ENCODE results near the gene ITPR1. TPM values are rescaled to one million over a fixed set of nuclear protein-coding genes. Genes with fewer than 3 reads are reported as not detected.
A peak's percentile ranks its signal among the peaks of the same experiment; 100 is the strongest.

ITPR1 gene
- total RNA-seq, 1 donor from 2014 or later = 121 TPM

DNA sequence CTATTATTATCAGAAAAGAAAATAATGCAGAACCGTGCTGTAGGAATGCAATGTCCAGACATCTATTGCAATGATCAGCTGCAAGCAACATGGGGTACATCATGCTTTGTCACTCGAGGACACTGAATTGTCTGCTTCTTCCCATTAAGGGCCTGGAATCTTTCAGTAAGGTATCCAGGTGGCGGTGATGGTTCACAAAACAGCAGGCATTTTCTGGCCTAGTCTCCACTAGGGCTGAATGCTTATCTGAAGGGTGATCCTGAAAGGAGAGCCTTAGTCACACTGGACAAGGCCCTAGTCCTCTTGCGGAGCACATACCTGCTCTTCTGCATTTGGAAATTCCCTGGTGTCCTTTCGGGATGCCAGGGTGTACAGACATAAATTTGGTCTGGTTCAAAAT lies 21.2 kb downstream of the ITPR1 start:
- Histone ChIP-seq H3K27me3 (no peaks in the 10 kb centered on the region), H3K4me1 (peaks cover 13 to 40% of the 10 kb centered on the region in 2 donors), H3K27ac (peak overlapping the region; percentile 30 to 75), H3K36me3 (no peaks in the 10 kb centered on the region), H3K4me3 (no peak overlapping the region), H3K9me3 (no peaks in the 10 kb centered on the region)
- TF ChIP-seq, protein P1, sequence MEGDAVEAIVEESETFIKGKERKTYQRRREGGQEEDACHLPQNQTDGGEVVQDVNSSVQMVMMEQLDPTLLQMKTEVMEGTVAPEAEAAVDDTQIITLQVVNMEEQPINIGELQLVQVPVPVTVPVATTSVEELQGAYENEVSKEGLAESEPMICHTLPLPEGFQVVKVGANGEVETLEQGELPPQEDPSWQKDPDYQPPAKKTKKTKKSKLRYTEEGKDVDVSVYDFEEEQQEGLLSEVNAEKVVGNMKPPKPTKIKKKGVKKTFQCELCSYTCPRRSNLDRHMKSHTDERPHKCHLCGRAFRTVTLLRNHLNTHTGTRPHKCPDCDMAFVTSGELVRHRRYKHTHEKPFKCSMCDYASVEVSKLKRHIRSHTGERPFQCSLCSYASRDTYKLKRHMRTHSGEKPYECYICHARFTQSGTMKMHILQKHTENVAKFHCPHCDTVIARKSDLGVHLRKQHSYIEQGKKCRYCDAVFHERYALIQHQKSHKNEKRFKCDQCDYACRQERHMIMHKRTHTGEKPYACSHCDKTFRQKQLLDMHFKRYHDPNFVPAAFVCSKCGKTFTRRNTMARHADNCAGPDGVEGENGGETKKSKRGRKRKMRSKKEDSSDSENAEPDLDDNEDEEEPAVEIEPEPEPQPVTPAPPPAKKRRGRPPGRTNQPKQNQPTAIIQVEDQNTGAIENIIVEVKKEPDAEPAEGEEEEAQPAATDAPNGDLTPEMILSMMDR (IDR thresholded peaks at IDR 0.05) = no peak
- DNase-seq (ENCODE audit: low spot score in 2 of 2) = no peak
- intact Hi-C loops (cut with DNase I) = no loop called here

DNA sequence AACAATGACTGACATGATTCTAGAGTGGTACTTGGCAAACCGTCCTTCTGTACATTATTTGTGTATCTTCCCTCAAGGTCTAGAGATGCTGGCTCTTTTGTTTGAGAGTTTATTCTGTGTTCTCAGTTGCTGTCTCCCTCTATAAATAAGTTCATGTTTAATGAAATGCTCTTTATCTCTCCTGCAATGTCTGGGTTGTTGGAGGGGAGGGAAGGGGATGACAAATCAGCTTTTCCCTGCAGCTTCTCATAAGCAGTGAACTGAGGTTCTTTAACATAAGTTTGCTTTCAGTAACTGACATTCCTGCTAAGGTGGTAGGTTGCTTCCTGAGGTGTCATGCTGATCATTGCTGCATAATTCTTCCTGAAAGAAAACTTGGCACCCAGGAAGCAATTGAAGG lies 21.8 kb downstream of the ITPR1 start:
- no peak for DNase-seq (ENCODE audit: low spot score in 2 of 2)
- Histone ChIP-seq H3K27ac (peak overlapping the region; percentile 71 to 75), H3K4me1 (peaks cover 13 to 46% of the 10 kb centered on the region in 2 donors), H3K27me3 (no peaks in the 10 kb centered on the region), H3K4me3 (no peak overlapping the region), H3K9me3 (no peaks in the 10 kb centered on the region), H3K36me3 (no peaks in the 10 kb centered on the region)
- TF ChIP-seq, protein P1 (IDR thresholded peaks at IDR 0.05) = no peak
- intact Hi-C loops (cut with DNase I) = no loop called here

DNA sequence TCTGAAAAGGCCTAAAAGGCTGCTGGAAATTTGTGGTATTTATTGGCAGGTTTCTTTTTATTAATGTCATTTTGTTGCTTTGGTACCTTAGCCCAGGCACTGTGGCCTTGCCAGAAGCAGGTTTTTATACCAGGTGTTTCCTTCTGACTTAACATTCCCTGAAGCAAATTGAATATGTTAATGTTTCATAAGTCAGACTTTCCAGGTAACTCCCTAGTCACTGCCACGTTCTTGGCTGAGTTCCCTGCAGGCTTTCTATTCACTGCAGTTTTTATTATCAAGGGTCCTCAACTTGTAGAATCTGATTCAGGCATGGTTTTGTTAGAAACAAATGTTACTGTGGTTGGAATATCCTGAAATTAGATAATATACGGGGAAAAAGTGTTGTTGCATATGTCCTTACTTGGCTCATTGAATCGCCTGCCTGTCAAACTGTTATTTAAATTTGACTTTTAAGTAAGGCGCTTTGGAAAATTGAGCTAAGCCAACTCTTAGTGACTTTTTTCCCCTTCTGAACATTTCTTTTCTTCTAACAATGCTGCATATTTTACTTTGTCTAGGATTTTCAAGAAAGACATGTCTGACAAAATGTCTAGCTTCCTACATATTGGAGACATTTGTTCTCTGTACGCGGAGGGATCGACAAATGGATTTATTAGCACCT lies 22.9 kb downstream of the ITPR1 start:
- no peaks in the 10 kb centered on the region for H3K36me3 ChIP-seq
- H3K27ac ChIP-seq = peak overlapping the region; percentile 71 to 75
- H3K9me3 ChIP-seq = no peaks in the 10 kb centered on the region
- intact Hi-C loops (cut with DNase I) = no loop called here
- H3K27me3 ChIP-seq = no peaks in the 10 kb centered on the region
- peak overlapping the region; percentile 6 to 39 for H3K4me3 ChIP-seq
- peaks cover 13 to 57% of the 10 kb centered on the region in 2 donors for H3K4me1 ChIP-seq
- TF ChIP-seq, protein P1 (IDR thresholded peaks at IDR 0.05) = no peak
- no peak for DNase-seq (ENCODE audit: low spot score in 2 of 2)

DNA sequence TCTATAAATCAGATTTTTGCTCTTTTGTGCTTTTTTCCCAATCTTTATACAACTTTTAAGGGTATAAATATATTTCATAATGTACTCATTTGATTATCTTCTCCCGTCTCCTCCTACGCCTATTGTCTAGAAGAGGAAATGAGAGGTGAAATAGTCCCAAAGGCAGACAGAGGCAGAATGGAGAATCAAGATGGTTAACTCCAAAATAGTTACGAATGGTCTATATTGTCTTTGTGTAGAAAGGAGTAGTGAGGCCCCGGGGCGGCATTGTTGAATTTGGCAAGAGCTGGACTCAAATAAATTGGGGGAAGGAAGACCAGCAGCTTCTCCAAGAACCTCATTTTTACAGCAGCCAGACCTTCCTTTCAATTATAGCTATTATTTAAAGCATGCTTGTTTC lies 23.9 kb downstream of the ITPR1 start:
- Histone ChIP-seq H3K4me1 (peaks cover 13 to 57% of the 10 kb centered on the region in 2 donors), H3K9me3 (no peaks in the 10 kb centered on the region), H3K27ac (peak overlapping the region; percentile 75 to 79), H3K36me3 (no peaks in the 10 kb centered on the region), H3K27me3 (no peaks in the 10 kb centered on the region), H3K4me3 (no peak overlapping the region)
- TF ChIP-seq, protein P1 (IDR thresholded peaks at IDR 0.05) = no peak
- intact Hi-C loops (cut with DNase I) = no loop called here
- DNase-seq (ENCODE audit: low spot score in 2 of 2) = no peak

DNA sequence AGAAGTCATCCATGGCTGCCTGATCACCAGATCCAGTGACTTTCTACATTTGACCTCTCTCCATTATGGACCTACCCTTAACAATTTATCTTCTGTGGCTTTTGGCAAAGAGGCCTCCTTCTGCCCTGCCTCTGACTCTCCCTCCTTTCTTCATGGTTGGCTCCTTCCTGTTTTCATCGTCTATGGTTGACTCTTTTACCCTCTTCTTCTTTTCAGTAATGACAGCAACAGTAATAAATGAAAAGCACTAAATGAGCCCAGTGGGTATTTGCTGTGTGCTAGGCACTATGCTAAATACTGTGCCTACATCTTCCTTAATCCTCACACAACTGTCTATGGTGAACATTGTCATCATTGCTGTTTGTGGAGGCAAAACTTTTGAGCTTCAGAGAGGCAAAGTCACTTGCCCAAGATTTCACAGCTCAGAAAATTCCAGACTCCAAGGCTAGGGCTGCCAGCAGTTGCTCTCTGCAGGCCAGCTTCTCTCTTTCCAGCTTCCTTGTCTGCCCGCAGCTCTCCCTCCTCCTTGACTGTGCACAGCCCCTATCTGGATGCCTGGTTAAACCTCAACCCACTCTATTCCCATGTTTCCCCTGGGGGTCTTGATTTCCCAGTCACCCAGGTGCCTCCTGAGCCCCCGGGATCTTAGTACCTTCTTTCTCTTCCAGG lies 24.6 kb downstream of the ITPR1 start:
- TF ChIP-seq, protein P1 (IDR thresholded peaks at IDR 0.05) = no peak
- Histone ChIP-seq H3K9me3 (no peaks in the 10 kb centered on the region), H3K27ac (peak overlapping the region; percentile 75 to 79), H3K4me1 (peaks cover 13 to 57% of the 10 kb centered on the region in 2 donors), H3K36me3 (no peaks in the 10 kb centered on the region), H3K4me3 (no peak overlapping the region), H3K27me3 (no peaks in the 10 kb centered on the region)
- no peak for DNase-seq (ENCODE audit: low spot score in 2 of 2)
- intact Hi-C loops (cut with DNase I) = no loop called here
